Fibroblast of skin of back (primary cell): ENCODE measurements around the gene PON3.
A peak's percentile ranks its signal among the peaks of the same experiment; 100 is the strongest.

ENCODE experiments used
- DNase-seq: peaks from one replicate; pipeline ENCODE4 v3.0.0-alpha.2; 2013

The PON3 gene

DNA sequence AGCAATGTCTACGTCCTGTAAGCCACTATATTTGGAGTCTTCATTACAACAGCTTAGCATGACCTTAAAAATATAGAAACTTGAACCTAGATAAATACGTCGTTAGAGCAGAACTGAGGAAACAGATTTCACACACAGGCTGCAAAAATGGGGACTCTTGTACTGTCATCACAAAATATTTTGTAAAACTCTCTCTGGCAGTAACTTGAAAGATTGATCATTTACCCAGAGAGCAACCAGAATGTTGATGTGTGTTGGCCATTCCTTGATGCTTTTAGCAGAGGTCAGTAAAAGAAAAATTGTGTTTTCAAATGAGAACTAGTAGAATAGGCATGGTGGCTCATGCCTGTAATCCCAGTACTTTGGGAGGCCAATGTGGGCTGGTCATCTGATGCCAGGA lies 57.3 kb downstream of the PON3 start:
- no peak for DNase-seq

GRCh38 chr7:95335093-95335492 lies 61.1 kb downstream of the PON3 start:
- peak; percentile 69 for DNase-seq

DNA sequence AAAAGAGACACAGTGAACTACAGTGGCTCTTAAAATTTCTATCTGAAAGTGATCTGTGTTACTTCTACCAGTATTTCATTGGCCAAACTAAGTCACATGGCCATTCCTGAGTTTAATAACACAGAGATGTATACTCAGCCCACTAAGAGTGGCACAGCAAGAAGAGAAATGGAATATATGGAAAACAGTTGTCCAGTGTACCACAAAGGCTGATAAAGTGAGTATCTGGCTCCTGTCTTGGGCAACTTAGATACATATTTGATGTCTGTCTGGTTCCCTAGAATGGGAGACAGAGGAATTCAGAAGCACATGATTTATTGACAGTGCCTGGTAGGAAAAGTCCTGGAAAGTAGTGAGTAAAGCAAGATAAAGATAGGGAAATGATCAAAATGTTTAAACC lies 61.7 kb downstream of the PON3 start:
- DNase-seq, result no peak

DNA sequence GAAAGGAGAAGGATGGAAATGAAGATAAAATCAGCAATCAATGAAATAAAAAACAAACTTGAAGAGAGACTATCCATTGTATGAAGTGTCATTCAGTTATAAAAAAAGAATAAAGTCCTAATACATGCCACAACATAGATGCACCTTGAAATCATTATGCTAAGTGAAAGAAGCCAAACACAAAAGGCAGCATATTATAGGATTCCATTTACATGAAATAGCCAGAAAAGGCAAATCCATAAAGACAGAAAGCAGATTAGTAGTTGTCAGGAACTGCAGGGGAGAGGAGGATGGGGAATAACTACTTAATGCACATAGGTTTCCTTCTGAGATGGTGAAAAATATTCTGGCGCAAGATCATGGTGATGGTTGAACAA lies 65.2 kb downstream of the PON3 start:
- no peak for DNase-seq

- peak; percentile 27 for DNase-seq
These were observed 65.8 kb downstream of the PON3 start for GRCh38 chr7:95330204-95330960.

DNA sequence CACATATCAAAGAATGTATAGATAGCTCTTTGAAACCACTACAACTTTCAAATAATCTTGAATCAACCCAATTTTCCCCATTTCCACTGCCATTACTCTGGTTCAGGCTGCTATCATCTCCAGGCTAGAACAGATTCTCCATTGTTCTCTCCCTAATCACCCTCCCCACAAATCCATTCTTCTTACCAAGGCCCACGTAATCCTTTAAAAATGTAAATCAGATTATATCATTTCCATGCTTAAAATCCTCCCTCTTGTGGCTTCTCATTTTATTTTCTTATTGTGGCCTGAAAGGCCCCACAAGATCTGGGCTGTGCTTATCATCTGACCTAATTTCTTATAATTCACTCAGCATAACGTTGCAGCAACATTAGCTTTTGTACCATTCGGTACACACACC lies 68.8 kb downstream of the PON3 start:
- no peak for DNase-seq

DNA sequence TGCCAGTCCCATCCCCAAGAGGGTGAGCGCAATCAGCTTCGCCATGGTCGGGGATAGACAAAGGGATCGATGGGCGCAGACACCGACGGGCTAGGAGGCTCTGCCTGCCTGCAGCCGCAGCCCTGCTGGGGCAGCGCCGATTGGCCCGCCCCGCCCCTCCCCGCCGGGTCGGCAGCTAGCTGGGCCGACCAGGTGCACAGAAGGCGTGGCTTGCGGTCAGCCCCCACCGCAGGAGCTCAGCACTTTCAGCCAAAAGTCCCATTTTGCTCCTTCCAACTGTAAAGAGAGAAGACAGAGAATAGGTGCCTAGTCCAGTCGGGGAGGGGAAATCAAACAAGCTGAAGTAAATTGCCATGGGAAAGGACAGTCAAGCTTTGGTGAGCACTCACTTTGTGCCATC lies 71.7 kb downstream of the PON3 start, which contains the start of gene PON1:
Gene PON1 (minus strand): TSS at position 102 of the 400 bp plus-strand sequence. CDS start 57 bp downstream, at position 45.
- DNase-seq, result no peak

- no peak for DNase-seq
These were observed 72.6 kb downstream of the PON3 start for GRCh38 chr7:95323410-95324129.

- peak; percentile 23 for DNase-seq
These were observed 73.3 kb downstream of the PON3 start for GRCh38 chr7:95322854-95323253.

- DNase-seq, result peak; percentile 46
These were observed 73.8 kb downstream of the PON3 start for GRCh38 chr7:95322396-95322795.

DNA sequence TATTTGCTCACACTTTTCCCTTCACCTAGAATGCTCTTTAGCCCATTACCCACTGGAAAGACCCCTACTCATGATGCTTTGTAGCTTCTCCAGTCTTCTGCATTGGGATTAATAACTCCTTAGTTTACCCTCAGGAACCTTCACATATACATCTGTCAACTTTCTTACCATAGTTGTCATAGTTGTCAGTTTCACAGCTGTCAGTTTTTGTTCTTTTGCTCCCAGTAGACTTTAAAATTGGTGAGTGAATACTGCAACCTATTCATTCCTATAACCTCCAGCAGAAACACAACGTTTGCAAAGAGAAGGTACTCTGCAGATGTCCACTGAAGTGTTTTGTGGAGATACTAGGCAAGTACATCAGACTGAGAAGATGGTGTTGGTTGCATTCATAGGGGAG lies 74.5 kb downstream of the PON3 start:
- DNase-seq, result no peak

- DNase-seq, result no peak
These were observed 75.5 kb downstream of the PON3 start for GRCh38 chr7:95320651-95321050.

DNA sequence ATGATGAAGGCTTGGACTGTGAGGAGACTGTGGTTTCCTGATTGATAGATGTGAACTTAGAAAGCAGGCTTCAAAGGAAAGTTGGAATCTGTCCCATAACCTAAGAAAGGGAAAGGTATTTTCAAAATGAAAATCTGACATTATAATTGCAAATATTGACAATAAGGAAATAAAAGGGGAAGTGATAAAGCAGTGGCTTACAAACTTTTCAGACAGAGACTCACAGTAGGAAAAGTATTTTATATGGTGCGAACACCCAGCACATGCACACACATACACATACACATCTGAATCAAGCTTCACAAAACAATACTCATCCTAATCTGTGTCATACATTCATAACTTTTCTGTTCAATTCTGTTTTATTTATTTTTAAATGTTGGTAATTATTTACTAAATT lies 76.6 kb downstream of the PON3 start:
- no peak for DNase-seq

DNA sequence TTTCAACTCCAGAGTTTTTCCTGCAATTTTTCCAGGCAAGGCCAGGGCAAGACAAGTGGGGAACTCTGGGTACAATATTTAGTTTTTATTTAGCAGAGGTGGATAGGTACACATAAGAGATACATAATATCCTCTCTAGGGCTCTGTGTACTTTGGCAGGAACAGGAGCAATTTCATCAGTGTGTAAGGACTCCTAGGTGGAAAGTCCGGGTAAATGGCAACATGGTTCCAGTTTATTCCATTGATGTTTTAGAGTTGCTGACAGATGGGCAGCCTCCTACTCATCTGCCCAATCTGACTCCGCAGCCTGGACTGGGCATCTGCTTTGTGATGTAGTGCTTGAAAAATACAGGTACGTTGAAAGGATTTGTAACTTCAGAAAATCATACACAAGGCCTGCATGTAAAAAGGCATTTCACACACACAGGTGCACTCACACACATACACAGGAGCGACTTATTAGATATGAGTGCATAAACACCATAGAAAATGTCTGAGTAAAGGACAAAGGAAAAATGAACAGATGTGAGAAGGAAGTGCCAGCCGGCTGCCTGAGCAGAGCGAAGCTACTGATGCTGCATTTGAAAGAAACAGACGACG lies 77.6 kb downstream of the PON3 start:
- DNase-seq, result no peak

DNA sequence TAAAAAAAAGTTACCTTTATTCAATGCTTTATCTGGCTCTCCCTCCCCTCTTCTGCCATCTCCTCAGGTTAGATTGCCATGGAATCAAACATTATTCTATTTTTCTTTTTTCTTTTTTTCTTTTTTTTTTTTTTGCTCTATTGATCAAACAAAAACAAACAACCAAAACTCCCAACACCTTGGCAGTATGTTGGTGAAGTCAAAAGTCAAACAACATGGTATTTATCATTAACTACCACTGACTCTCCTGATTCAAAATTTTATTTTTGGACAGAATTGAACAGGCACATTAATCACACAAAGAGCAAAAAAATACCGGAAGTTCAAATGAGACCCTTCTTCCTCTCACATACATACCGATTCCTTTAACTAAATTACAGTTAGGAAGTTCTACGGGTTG lies 78.2 kb downstream of the PON3 start:
- no peak for DNase-seq

GRCh38 chr7:95317546-95317945 lies 78.6 kb downstream of the PON3 start:
- DNase-seq, result no peak

- no peak for DNase-seq
These were observed 79.6 kb downstream of the PON3 start for GRCh38 chr7:95316588-95316987.

- no peak for DNase-seq
These were observed 83.6 kb downstream of the PON3 start for GRCh38 chr7:95312561-95312960.

GRCh38 chr7:95311389-95311788 lies 84.8 kb downstream of the PON3 start:
- DNase-seq, result no peak

DNA sequence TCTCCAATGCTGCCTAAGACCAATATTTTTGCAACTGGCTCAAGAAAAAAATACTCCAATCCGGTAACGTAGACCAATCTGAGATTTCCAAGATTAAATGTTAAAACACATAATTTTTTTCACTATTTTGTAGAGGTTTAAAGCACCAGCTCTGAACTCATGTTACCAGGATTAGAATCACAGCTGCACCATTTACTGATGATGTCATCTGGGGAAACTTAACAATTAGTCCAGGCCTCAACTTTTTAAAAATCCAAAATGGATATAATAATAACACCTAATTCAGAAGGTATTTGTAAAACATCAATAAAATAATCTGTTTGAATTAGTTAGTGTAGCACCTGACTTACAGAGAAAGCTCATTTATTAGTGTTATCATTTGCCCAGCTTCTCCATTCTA lies 86.2 kb downstream of the PON3 start:
- DNase-seq, result no peak
